TTC549 (cell line): ENCODE data around the gene ATF6B.
A peak's percentile ranks its signal among the peaks of the same experiment; 100 is the strongest.

ENCODE experiments used
- FAIRE-seq: peaks from 2 replicates; lab custom pipeline; 2012; peaks lifted over from hg19 to GRCh38; lab: Jason Lieb, UNC

Gene ATF6B

DNA sequence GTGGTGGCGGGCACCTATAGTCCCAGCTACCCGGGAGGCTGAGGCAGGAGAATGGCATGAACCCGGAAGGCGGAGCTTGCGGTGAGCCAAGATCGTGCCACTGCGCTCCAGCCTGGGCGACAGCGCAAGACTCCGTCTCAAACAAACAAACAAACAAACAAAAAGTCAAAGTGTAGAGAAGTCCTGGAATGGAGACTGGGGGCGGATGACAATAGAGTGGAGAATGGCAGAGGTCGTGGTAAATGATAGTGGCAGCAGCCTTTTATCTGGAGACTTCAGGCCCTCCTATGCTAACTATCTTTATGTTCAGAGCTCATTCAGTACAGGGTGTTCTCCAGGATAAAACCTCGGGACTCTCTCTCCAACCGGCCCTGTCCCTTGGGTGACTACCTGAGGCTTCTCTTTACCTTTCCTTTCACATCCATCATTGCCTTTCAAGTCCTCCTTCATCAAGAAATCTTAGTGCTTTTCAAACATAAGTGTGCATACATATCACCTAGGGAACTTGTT is 3.4 kb upstream of the ATF6B start:
- FAIRE-seq = no peak

DNA sequence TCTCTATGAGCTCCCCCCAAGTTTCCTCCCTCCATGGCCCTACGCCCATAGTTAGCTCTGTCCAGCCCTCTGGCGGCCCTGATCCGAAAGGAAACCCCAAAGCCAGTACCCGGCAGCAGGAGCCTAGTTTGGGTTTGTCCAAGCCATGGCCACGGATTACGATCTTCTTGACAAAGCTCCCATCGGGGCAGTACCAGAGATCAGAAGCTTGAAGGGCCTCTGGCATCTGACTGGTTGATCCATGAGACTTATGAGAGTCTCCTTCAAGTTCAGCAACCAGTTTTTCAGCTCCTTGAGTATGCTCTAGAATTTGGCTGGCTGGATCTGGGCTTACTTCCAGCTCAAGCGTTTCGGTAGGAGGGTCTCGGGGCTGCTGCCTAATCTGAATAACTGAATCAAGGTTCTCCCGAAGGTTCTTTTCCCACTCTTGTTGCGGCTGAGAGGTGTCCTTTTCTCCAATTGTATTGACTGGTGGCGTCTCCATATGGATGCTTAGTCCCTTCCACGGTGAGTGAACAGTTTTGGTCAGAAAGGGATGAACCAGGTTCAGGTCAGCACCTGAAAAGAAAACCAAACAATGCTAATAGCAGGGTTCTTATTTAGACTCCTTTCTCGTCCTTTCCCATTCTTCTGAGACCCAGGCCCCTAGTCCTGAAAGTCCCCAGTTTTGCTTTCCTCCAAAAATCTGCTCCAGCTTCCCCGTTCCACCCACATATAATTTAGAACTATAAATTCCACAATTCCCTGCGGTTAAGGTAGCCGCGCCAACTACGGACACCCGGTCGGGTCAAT is 1.4 kb upstream of the ATF6B start:
- FAIRE-seq = no peak

GRCh38 chr6:32128751-32129296 is 778 bp upstream of the ATF6B start:
- FAIRE-seq = no peak

GRCh38 chr6:32127409-32127716 is 683 bp downstream of the ATF6B start:
- no peak for FAIRE-seq

DNA sequence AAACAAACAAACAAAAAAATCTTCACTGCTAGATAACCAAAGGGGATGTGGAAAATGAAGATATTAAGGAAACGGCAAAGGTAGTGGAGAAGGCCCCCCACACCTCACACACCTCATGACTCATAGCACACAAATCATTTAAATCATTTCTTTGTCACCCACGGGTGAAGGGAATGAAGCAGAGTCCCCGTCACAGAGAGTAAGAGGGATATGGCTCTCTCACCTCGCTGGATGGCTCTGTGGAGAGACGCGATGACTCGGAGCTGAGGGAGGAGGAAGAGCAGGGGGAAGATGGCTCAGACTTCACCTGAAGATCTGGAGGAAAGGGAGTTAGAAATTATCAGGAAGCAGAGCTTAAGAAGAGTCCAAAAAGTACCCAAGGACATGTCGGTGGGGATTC is 1.2 kb downstream of the ATF6B start:
- no peak for FAIRE-seq

GRCh38 chr6:32123681-32124080 is 4.4 kb downstream of the ATF6B start:
- no peak for FAIRE-seq

DNA sequence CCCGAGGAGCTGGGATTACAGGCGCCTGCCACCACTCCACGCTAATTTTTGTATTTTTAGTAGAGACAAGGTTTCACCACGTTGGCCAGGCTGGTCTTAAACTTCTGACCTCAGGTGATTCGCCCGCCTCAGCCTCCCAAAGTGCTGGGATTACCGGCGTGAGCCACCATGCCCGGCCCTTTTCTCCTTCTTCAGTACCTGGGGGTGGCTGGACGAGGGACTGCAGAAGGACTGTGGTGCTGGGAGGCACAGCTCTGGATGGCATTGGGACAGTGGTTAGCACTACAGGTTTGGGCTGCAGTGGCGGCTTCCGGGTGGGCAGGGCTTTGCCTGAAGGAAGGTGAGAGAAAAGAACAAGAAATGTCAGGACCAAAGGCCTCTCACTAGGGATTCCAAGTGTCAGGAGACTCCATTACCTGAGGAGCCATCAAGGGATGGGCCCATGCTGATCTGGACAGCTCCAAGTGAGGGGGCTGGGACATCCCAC is 7.4 kb downstream of the ATF6B start:
- FAIRE-seq = no peak

DNA sequence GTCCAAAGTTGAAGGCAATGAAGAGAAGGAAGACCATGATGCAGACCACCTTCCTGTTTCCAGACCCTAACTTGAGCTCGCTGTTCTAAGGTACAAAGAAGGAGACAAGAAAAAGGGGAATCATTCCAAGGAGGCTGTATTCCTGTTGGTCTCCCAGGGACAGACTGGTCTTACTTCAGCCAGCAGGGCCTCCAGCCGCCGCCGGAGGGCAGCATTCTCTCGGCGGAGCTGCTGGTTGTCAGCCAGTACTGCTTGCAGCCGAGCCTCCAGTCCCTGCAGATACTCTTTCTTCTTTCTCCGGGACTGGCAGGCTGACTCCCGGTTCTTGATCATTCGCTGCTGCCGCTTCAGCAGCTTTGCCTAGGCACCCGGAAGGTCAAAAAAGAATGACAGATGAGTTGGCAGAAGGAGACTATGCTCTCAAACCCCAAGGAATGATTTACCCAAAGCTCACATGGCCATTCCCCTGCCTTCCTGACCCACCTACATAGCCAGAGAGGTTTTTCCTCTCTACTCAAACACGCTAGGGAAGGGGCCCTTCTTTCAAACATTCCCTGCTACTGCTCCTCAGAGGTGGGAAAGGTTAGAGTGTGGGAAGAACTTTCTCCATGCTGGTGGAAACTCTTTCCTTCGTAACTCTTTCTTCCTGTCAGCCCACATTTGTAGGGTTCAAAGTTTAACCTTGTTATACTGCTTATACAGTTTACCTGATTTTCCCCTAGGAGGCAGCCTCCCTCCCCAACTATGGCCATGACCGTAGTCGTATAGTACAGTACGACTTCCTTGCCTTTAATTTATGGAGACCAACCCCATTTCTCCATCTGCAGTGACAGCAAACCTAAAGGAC is 9.0 kb downstream of the ATF6B start:
- peak; percentile 25 for FAIRE-seq

- no peak for FAIRE-seq
These were observed 10.6 kb downstream of the ATF6B start for GRCh38 chr6:32117461-32117860.

DNA sequence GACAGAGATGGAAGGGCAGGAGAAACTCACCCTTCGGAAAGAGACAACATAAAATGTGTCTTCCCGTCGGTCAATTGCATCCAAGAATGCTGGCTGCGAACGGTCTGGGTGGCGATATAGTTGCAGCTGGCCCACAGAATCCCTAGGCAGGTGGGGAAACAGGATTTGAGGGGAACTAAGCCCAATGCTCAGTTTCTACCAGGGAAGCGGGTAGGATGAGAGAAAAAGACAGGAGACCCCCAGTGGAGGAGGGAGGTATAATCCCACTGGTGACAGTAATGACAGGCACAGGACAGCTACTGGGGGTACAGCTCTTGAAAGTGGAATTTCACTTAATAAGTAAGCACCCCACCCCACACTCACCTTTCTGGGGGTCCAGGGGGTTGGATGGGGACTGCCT is 11.4 kb downstream of the ATF6B start:
- no peak for FAIRE-seq

GRCh38 chr6:32115623-32116022 is 12.4 kb downstream of the ATF6B start:
- no peak for FAIRE-seq

GRCh38 chr6:32114796-32115195 is 13.2 kb downstream of the ATF6B start:
- FAIRE-seq = no peak

GRCh38 chr6:32113386-32114352 is 14.4 kb downstream of the ATF6B start:
- FAIRE-seq = no peak

- no peak for FAIRE-seq
These were observed 15.5 kb downstream of the ATF6B start for GRCh38 chr6:32112431-32112980.

- no peak for FAIRE-seq
These were observed 16.5 kb downstream of the ATF6B start for GRCh38 chr6:32111424-32112066.

GRCh38 chr6:32110632-32111031 is 17.4 kb downstream of the ATF6B start:
- no peak for FAIRE-seq

DNA sequence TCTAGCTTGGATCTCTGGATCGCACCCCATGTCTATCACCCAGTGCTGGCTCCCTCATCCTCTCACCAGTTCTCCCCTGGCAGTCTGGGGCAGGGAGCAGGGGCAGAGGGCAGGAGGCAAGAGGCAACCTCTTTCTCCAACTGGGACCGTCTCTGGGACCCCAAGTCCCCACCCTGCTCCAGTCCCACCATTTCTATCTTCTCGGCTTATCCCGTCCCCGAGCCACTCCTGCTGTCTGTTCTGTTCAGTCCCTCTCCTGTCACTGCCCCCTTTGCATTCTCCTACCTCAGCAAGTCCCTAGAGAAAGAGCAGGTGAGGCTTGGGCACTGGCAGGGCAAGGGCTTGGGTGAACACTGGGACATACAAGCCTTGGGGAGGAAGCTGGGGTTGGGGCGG is 18.3 kb downstream of the ATF6B start:
- FAIRE-seq = no peak

- FAIRE-seq = no peak
These were observed 18.8 kb downstream of the ATF6B start, which contains the start of gene TNXB for GRCh38 chr6:32109114-32109764. Gene TNXB (minus strand): TSS chr6:32109338. CDS start chr6:32098198, 11,140 bp downstream.

- no peak for FAIRE-seq
These were observed 19.3 kb downstream of the ATF6B start for GRCh38 chr6:32108727-32109113.

GRCh38 chr6:32108094-32108627 is 19.9 kb downstream of the ATF6B start:
- no peak for FAIRE-seq
